ENCODE results near the gene IRAK2. TPM values are rescaled to one million over a fixed set of nuclear protein-coding genes. Genes with fewer than 3 reads are reported as not detected.

The IRAK2 gene
- total RNA-seq, 1 experiment from 2014 or later = 0.61 TPM

DNA sequence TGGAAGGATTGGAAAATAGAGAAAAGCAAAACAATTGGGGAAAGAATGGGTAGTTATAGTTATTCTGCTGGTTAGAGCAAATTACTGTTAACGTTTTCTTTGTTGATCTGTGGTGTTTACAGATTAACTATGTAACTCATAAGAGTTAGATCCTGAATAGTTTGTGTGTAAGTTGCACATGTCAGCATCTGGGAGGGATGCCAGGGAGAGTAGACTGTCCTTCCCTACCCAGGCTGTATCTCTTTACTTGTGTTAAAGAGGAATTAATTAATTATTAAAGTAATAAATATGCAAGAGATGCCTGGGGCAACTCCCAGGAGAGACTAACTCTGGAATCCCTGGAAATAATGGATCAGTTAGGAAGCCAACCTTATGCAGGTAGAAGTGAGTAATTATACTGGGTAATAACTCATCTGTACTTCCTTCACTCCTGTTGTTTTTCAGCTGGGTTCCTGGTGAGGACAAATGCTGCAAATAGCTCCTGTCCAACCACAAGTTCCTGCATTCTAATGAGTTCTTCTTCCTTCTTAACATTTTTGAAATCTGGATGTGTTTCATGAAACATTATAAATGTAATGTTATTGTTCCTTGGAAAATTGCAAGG, 109.1 kb downstream of the IRAK2 start:
- Histone ChIP-seq H3K23me2 (ENCODE audit: insufficient read length, low read depth, low read length, poor library complexity, severe bottlenecking) (no peaks in the 10 kb centered on the region), H2AFZ (ENCODE audit: low read length) (no peak overlapping the region), H3K79me2 (ENCODE audit: insufficient read depth, low read length) (peaks cover 8% of the 10 kb centered on the region; the same call in 1 of the 2 replicates), H4K5ac (ENCODE audit: insufficient read length, low read depth, low read length) (no peak overlapping the region), H3K4me2 (ENCODE audit: insufficient read depth, insufficient read length, low read length) (no peak overlapping the region), H3K27me3 (ENCODE audit: insufficient read depth, low read length) (no peaks in the 10 kb centered on the region), H2BK20ac (ENCODE audit: low read depth, low read length, poor library complexity, severe bottlenecking) (no peak overlapping the region), H3K4ac (ENCODE audit: low read depth, low read length) (no peak overlapping the region), H3K18ac (ENCODE audit: insufficient read length, low read depth, low read length) (no peak overlapping the region), H2BK12ac (ENCODE audit: insufficient read length, low read depth, low read length) (no peak overlapping the region), H3T11ph (ENCODE audit: low read length) (no peak overlapping the region), H3K4me1 (ENCODE audit: insufficient read depth, low read length) (no peaks in the 10 kb centered on the region), H4K8ac (replicated peaks; ENCODE audit: insufficient read length, low read depth, low read length) (no peak overlapping the region), H3K9me3 (ENCODE audit: control insufficient read depth, low read depth, low read length) (no peaks in the 10 kb centered on the region), H3K79me1 (ENCODE audit: insufficient read depth, low read depth, low read length, poor library complexity, severe bottlenecking) (peaks cover 4% of the 10 kb centered on the region), H3K23ac (ENCODE audit: insufficient read length, low read depth, low read length) (no peak overlapping the region), H2BK5ac (ENCODE audit: insufficient read length, low read length) (no peak overlapping the region), H2BK120ac (ENCODE audit: low read depth, low read length, poor library complexity, severe bottlenecking) (no peak overlapping the region), H2AK5ac (ENCODE audit: insufficient read length, low read length) (no peak overlapping the region), H4K91ac (ENCODE audit: insufficient read length, low read depth, low read length) (no peak overlapping the region), H4K20me1 (ENCODE audit: control insufficient read depth, insufficient read depth, insufficient read length) (no peaks in the 10 kb centered on the region), H3K56ac (ENCODE audit: insufficient read length, low read depth, low read length) (no peak overlapping the region), H3K27ac (ENCODE audit: insufficient read length, low read depth, low read length) (no peak overlapping the region), H3K14ac (ENCODE audit: insufficient read depth, low read length) (no peak overlapping the region), H3K9ac (ENCODE audit: extremely low read depth, insufficient read length, low read length) (no peak overlapping the region), H2BK15ac (ENCODE audit: low read depth, low read length) (no peak overlapping the region)
- Mint-ChIP-seq H3K4me3 (no peak overlapping the region), H3K36me3 (ENCODE audit: insufficient read depth in 1 of 3, low read depth in 3 of 3) (peaks cover 14 to 63% (median 37%) of the 10 kb centered on the region in 3 experiments; a peak in 6 of 7 replicates), H3K27ac (no peak overlapping the region), H3K4me1 (peaks cover 0 to 2% of the 10 kb centered on the region in 2 experiments; a peak in 1 of 4 replicates), H3K9me3 (no peaks in the 10 kb centered on the region), H3K27me3 (ENCODE audit: low read depth) (no peaks in the 10 kb centered on the region; the same call in 1 of the 2 replicates)
- no CpG with 5 or more reads among the region's 1 CpG for WGBS (ENCODE audit: extremely low coverage, insufficient read length, low lambda C conversion rate)
- DNase-seq = no peak
- TF ChIP-seq CTCF (conservative IDR thresholded peaks at IDR 0.05) = no peak

All from H9 (cell line).